Ascending aorta (tissue), 2 donors: Measurements from ENCODE around the gene HINT1. TPM values are rescaled to one million over a fixed set of nuclear protein-coding genes. Genes with fewer than 3 reads are reported as not detected.

ENCODE experiments used
- DNase-seq, 2 donors: peaks; one replicate each; pipeline ENCODE4 v3.0.0-alpha.2; 2019; ENCODE audit warnings: low spot score in 2 of 2
- H3K27ac ChIP-seq, 2 donors: fragments of 200-600 bp; sonication (generic); one replicate each; pipeline ENCODE4 v1.5.1; 2016 to 2017; ENCODE audit warnings: mild to moderate bottlenecking in 1 of 2
- H3K27me3 ChIP-seq: fragments of 200-600 bp; sonication (generic); one replicate; pipeline ENCODE4 v1.5.1; 2017
- H3K36me3 ChIP-seq, 2 donors: fragments of 200-600 bp; sonication (generic); one replicate each; pipeline ENCODE4 v1.5.1; 2016
- H3K4me1 ChIP-seq, 2 donors: fragments of 200-600 bp; sonication (generic); one replicate each; pipeline ENCODE4 v1.5.1; 2016 to 2017; ENCODE audit warnings: mild to moderate bottlenecking in 1 of 2
- H3K4me3 ChIP-seq, 2 donors: fragments of 200-600 bp; sonication (generic); one replicate each; pipeline ENCODE4 v1.5.1; 2016 to 2017; ENCODE audit warnings: mild to moderate bottlenecking in 1 of 2
- H3K9me3 ChIP-seq, 2 donors: fragments of 200-600 bp; sonication (generic); one replicate each; pipeline ENCODE4 v1.5.1; 2016
- CTCF ChIP-seq, 3 experiments: fragments of 200-600 bp in 2 of 3; fragments of 450-650 bp in 1 of 3; sonication (generic) in 2 of 3; IDR thresholded peaks; one replicate each; pipeline ENCODE4 v1.5.1; 2016 to 2019; ENCODE audit warnings: antibody characterized with exemption in 3 of 3, mild to moderate bottlenecking in 1 of 3, moderate library complexity in 1 of 3
- intact Hi-C: fragments of 100-400 bp; cut with DNase I; formaldehyde crosslinking; loops from one replicate; pipeline ENCODE4 v1.15.1; 2023
- total RNA-seq: library from RNA; depleted of rRNA; stranded (reverse); fragments of >200 nt; gene quantifications from one replicate; pipeline ENCODE4 v1.1.0, GENCODE V29; 2016

HINT1 gene
- total RNA-seq, 1 donor from 2014 or later: 78.9 TPM

GRCh38 chr5:131163276-131164119 is 1.6 kb downstream of the HINT1 start:
- TF ChIP-seq CTCF (IDR thresholded peaks at IDR 0.05): no peak
- no peaks in the 10 kb centered on the region for H3K9me3 ChIP-seq
- H3K4me3 ChIP-seq: peak overlapping the region; percentile 82 to 83
- no peaks in the 10 kb centered on the region for H3K27me3 ChIP-seq
- peak overlapping the region; percentile 92 to 94 for H3K27ac ChIP-seq
- peaks cover 34 to 41% of the 10 kb centered on the region in 2 donors for H3K36me3 ChIP-seq
- peaks cover 0 to 10% of the 10 kb centered on the region in 2 donors for H3K4me1 ChIP-seq
- DNase-seq: no peak
- intact Hi-C loops: loop anchor here (2.0 to 10.0 kb wide), 3 partner anchors 253 to 1261 kb away; partner anchors contain the start of gene RAPGEF6

GRCh38 chr5:131160134-131160533 is 4.9 kb downstream of the HINT1 start:
- H3K4me1 ChIP-seq: peaks cover 0 to 10% of the 10 kb centered on the region in 2 donors
- no peak overlapping the region for H3K4me3 ChIP-seq
- intact Hi-C loops: loop anchor here (10.0 kb wide), 1 partner anchor 475 kb away; the partner anchor contains the start of gene RAPGEF6
- no peaks in the 10 kb centered on the region for H3K27me3 ChIP-seq
- no peaks in the 10 kb centered on the region for H3K9me3 ChIP-seq
- no peak for DNase-seq
- peaks cover 34 to 57% of the 10 kb centered on the region in 2 donors for H3K36me3 ChIP-seq
- H3K27ac ChIP-seq: no peak overlapping the region
- no peak for TF ChIP-seq CTCF (IDR thresholded peaks at IDR 0.05)

- no peak for DNase-seq
- Histone ChIP-seq H3K4me1 (no peaks in the 10 kb centered on the region), H3K27ac (no peak overlapping the region), H3K9me3 (no peaks in the 10 kb centered on the region), H3K27me3 (no peaks in the 10 kb centered on the region), H3K4me3 (no peak overlapping the region), H3K36me3 (peaks cover 31 to 50% of the 10 kb centered on the region in 2 donors)
- intact Hi-C loops: no loop called here
- no peak for TF ChIP-seq CTCF (IDR thresholded peaks at IDR 0.05)
Measured at GRCh38 chr5:131156957-131157356, 8.1 kb downstream of the HINT1 start.

- no peak for TF ChIP-seq CTCF (IDR thresholded peaks at IDR 0.05)
- no peak for DNase-seq
- Histone ChIP-seq H3K27ac (no peak overlapping the region), H3K4me3 (no peak overlapping the region), H3K27me3 (no peaks in the 10 kb centered on the region), H3K4me1 (no peaks in the 10 kb centered on the region), H3K9me3 (no peaks in the 10 kb centered on the region), H3K36me3 (peaks cover 25 to 45% of the 10 kb centered on the region in 2 donors)
- intact Hi-C loops: no loop called here
Measured at GRCh38 chr5:131156385-131156784, 8.7 kb downstream of the HINT1 start.

GRCh38 chr5:131151216-131151615 is 13.8 kb downstream of the HINT1 start:
- Histone ChIP-seq H3K4me3 (no peak overlapping the region), H3K9me3 (no peaks in the 10 kb centered on the region), H3K36me3 (no peaks in the 10 kb centered on the region), H3K4me1 (no peaks in the 10 kb centered on the region), H3K27ac (no peak overlapping the region), H3K27me3 (no peaks in the 10 kb centered on the region)
- intact Hi-C loops: no loop called here
- no peak for TF ChIP-seq CTCF (IDR thresholded peaks at IDR 0.05)
- DNase-seq: no peak
